Right renal cortex interstitium (tissue), 3 donors: ENCODE measurements around the gene SESN1. TPM values are rescaled to one million over a fixed set of nuclear protein-coding genes. Genes with fewer than 3 reads are reported as not detected.

ENCODE experiments used
- DNase-seq, 3 donors: peaks; one replicate each; pipeline ENCODE4 v3.0.0-alpha.2; 2013; ENCODE audit warnings: low read depth in 3 of 3, low spot score in 2 of 3
- polyA plus RNA-seq, 3 donors: library from polyadenylated mRNA; unstranded; fragments of 120-200 nt; gene quantifications; one replicate each; pipeline ENCODE4 v1.2.1, GENCODE V29; 2013; ENCODE audit not compliant: insufficient read length in 3 of 3

Gene SESN1
- polyA plus RNA-seq, 3 donors: 22.9 to 26.5 (median 26.2) TPM

GRCh38 chr6:108966855-108967755 lies 127.5 kb downstream of the SESN1 start:
- DNase-seq: no peak

- no peak for DNase-seq
Measured at GRCh38 chr6:108966251-108966650, 128.4 kb downstream of the SESN1 start.

DNA sequence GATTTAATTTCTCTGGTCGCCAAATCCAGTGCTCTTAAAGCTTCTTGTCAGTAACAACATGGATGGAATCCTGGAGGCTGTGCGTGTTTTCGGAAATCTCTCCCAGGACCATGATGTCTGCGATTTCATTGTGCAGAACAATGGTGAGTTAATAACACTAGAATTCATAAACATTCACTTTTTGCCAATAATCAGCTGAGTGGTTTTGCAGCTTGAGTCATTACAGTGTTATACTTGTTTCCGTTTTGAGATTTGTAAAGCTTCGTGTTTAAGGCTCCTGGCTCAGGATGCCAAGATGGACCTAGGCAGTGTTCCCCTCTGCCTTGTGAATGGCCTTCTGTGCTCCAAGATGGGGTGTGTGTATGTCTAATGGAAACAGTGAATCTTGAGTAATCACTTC lies 132.7 kb downstream of the SESN1 start:
- no peak for DNase-seq

DNA sequence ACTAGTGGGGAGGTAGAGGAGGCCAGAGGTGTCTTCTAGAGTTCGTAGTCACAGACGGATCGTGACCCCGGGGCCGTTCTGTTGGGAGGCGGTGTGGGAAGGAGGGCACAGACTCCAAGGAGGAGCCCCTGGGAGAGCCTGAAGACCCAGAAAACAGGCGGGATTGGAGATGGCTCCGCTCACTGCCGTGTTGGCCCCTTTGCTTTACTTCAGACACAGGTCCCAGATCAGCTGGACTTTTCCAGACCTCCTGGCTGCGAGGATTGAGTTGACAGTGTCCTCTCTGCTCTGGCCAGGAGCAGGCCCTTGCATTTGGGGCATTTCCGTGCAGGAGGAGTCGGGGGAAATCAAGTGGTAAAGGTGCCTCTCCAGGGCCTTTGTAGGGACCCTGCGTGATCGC lies 133.6 kb downstream of the SESN1 start:
- no peak for DNase-seq

GRCh38 chr6:108960601-108961000 lies 134.0 kb downstream of the SESN1 start:
- no peak for DNase-seq

- no peak for DNase-seq
Measured at GRCh38 chr6:108959972-108960582, 134.6 kb downstream of the SESN1 start.

- DNase-seq: no peak
Measured at GRCh38 chr6:108958900-108959770, 135.5 kb downstream of the SESN1 start.

GRCh38 chr6:108957221-108957620 lies 137.4 kb downstream of the SESN1 start:
- DNase-seq: no peak

GRCh38 chr6:108955329-108955949 lies 139.2 kb downstream of the SESN1 start:
- DNase-seq: no peak

DNA sequence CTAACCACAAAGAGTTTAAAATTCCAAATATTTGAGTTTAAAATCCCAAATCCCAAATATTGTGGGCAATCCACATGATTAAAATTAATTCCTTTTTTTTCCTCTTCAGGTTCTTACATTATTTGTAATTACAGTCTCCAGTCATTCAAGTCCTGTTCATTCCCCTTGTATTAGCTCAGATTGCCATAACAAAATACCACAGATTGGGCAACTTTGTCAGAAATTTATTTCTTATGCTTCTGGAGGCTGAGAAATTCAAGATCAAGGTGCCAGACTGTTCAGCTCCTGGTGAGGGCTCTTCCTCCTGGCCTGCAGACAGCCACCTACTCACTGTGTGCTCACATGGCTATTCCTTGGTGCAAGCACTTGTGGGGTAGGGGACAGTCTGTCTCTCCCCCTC lies 141.0 kb downstream of the SESN1 start:
- no peak for DNase-seq

DNA sequence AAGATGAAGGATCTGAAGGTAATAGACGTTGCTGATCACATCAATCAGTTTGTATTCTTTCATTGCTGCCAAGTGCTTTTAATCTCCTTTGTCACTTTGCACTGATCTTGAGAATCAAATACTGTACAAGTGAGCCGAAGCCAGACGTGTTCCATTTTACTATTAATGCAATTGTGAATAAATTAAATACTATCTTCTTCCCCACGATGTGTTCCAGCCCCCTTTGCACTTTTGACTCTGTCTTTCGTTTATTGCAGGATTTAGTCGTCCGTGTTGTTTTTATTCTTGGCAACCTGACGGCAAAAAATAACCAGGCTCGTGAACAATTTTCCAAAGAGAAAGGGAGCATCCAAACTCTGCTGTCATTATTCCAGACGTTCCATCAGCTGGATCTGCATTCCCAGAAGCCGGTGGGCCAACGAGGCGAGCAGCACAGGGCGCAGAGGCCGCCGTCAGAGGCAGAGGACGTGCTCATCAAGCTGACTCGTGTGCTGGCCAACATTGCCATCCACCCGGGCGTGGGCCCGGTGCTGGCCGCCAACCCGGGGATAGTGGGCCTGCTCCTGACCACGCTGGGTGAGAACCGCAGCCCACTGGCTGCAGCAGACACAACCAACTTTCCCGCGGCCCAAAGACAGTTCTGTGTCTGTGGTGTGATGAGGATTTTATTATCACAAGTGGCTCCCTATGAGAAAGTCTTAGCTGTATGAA lies 141.7 kb downstream of the SESN1 start:
- DNase-seq: no peak

DNA sequence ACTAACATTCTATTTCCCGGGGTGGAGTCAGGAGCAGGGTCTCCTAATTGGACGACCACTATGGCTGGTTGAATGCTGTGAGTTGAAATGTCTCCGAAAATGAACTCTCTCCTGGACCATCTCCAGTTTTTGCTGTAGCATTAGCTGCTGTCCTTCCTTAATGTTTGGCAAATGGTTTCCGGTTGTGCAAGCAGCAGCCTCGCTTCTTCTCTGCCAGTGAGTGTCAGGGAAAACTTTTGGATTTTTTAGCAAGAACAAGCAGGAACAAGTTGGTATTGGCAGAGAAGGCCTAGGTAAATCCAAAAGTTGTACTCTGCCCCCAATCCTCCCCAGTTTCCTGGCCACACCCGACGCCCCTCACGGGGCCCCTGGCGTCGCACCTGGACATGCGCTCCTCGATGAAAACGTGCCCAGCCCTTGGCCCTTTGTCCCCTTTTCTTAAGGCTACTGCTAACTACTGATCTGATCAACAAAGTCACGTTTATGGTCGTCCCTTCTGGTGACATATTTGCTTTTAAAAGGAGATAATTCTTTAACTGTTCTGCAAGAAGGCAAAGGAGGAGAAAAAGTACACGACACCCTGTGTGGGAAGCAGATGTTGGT lies 143.2 kb downstream of the SESN1 start:
- DNase-seq: no peak

- no peak for DNase-seq
Measured at GRCh38 chr6:108948181-108948661, 146.4 kb downstream of the SESN1 start.

GRCh38 chr6:108947114-108947854 lies 147.4 kb downstream of the SESN1 start:
- no peak for DNase-seq

DNA sequence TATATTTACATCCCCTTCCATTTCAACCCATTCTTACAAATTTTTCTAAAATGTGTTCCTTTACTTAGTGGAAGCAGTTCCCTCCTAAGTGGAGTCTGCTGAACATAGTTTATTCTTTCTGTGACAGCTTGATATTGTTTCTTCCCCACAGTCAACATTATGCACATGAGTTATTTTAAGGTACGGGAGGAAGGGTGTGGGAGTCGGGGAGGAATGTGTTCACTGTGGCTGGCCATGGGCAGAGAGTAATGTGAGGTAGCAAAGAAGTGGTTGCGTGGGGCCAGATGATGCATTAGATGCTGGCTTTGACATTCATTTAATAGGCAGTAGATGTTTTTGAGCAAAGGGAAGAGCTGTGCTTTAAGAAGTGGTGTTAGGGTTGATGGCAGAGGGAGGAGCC lies 148.0 kb downstream of the SESN1 start:
- DNase-seq: no peak

- DNase-seq: no peak
Measured at GRCh38 chr6:108945681-108946159, 148.9 kb downstream of the SESN1 start.

- DNase-seq: no peak
Measured at GRCh38 chr6:108944707-108945680, 149.7 kb downstream of the SESN1 start.

GRCh38 chr6:108944071-108944470 lies 150.6 kb downstream of the SESN1 start:
- no peak for DNase-seq
